GM12878 (cell line): Measurements from ENCODE around the gene PIK3R5. TPM values are rescaled to one million over a fixed set of nuclear protein-coding genes. Genes with fewer than 3 reads are reported as not detected.

Experiments
- BHLHE40 ChIP-seq, 2 experiments: fragments of 450-650 bp in 1 of 2; IDR thresholded peaks; 2 replicates each; pipeline ENCODE4 v1.6.1; 2011 to 2017; ENCODE audit warnings: low read depth in 2 of 2, borderline replicate concordance in 1 of 2, improper control_type of control experiment in 1 of 2, low read length in 1 of 2, mild to moderate bottlenecking in 1 of 2
- CBFB ChIP-seq: IDR thresholded peaks from 2 replicates; pipeline ENCODE4 v1.6.1; 2016; ENCODE audit warnings: antibody characterized with exemption, low read depth
- CBX3 ChIP-seq: fragments of 200-600 bp; sonication (generic); IDR thresholded peaks from 2 replicates; pipeline ENCODE4 v1.6.1; 2016; ENCODE audit warnings: low read depth, borderline replicate concordance
- CHD2 ChIP-seq: IDR thresholded peaks from 2 replicates; pipeline ENCODE4 v1.6.1; 2011; ENCODE audit warnings: low read depth, low read length, improper control_type of control experiment, borderline replicate concordance
- CREB1 ChIP-seq: IDR thresholded peaks from 2 replicates; pipeline ENCODE4 v1.6.1; 2012; ENCODE audit warnings: low read depth, mild to moderate bottlenecking, inconsistent platforms
- EZH2 ChIP-seq: IDR thresholded peaks from 2 replicates; pipeline ENCODE4 v1.6.1; 2012; ENCODE audit warnings: low read depth, mild to moderate bottlenecking, control low read depth, inconsistent platforms, low read length, borderline replicate concordance; ENCODE audit not compliant: control insufficient read depth
- FOS ChIP-seq: IDR thresholded peaks from 3 replicates; pipeline ENCODE4 v1.6.1; 2011; ENCODE audit warnings: borderline replicate concordance; ENCODE audit not compliant: insufficient read length; ENCODE audit errors: extremely low read depth
- IKZF1 ChIP-seq: fragments of 450-650 bp; conservative IDR thresholded peaks from 2 replicates; pipeline ENCODE4 v1.6.1; 2017; ENCODE audit warnings: antibody characterized with exemption, mild to moderate bottlenecking
- MYB ChIP-seq: fragments of 150-350 bp; IDR thresholded peaks from 2 replicates; pipeline ENCODE4 v1.6.1; 2014; ENCODE audit warnings: mild to moderate bottlenecking, low read depth, low read length, borderline replicate concordance
- MYC ChIP-seq: IDR thresholded peaks from 2 replicates; pipeline ENCODE4 v1.6.1; 2011; ENCODE audit warnings: mild to moderate bottlenecking, low read length, moderate library complexity, inconsistent platforms; ENCODE audit not compliant: insufficient read depth, insufficient replicate concordance, insufficient read length, severe bottlenecking
- RFX5 ChIP-seq: IDR thresholded peaks from 2 replicates; pipeline ENCODE4 v1.6.1; 2011; ENCODE audit warnings: low read depth, low read length, improper control_type of control experiment
- SKIL ChIP-seq: fragments of 450-650 bp; IDR thresholded peaks from 2 replicates; pipeline ENCODE4 v1.6.1; 2017; ENCODE audit warnings: mild to moderate bottlenecking, low read depth, inconsistent platforms; ENCODE audit not compliant: poor library complexity, severe bottlenecking
- SUZ12 ChIP-seq: fragments of 200-600 bp; sonication (generic); IDR thresholded peaks from one replicate; pipeline ENCODE4 v1.6.1; 2018; ENCODE audit warnings: antibody characterized with exemption, mild to moderate bottlenecking; ENCODE audit not compliant: unreplicated experiment
- TARDBP ChIP-seq: IDR thresholded peaks from 2 replicates; pipeline ENCODE4 v1.6.1; 2016; ENCODE audit warnings: borderline replicate concordance
- ZBED1 ChIP-seq: IDR thresholded peaks from 2 replicates; pipeline ENCODE4 v1.6.1; 2016; ENCODE audit warnings: borderline replicate concordance
- ZBTB4 ChIP-seq: fragments of 450-650 bp; formaldehyde crosslinking; IDR thresholded peaks from 2 replicates; pipeline ENCODE4 v1.4.0; 2022; ENCODE audit warnings: mild to moderate bottlenecking, moderate library complexity
- ZNF217 ChIP-seq: fragments of 450-650 bp; IDR thresholded peaks from 2 replicates; pipeline ENCODE4 v1.6.1; 2017; ENCODE audit warnings: antibody characterized with exemption, mild to moderate bottlenecking
- ZNF24 ChIP-seq: fragments of 450-650 bp; IDR thresholded peaks from 2 replicates; pipeline ENCODE4 v1.6.1; 2017; ENCODE audit warnings: antibody characterized with exemption, mild to moderate bottlenecking
- ZSCAN29 ChIP-seq: fragments of 450-650 bp; IDR thresholded peaks from 2 replicates; pipeline ENCODE4 v1.6.1; 2017; ENCODE audit warnings: mild to moderate bottlenecking, moderate library complexity
- polyA plus RNA-seq, 11 experiments: library from polyadenylated mRNA; depleted of rRNA in 4 of 11; unstranded in 6 of 11; stranded (reverse) in 5 of 11; fragments of >200 nt; fragmentation: Nextera tagmentation in 4 of 11; fragmentation: Illumina TruSeq in 1 of 11; extraction: Ambion mirVana in 4 of 11; extraction: Trizol in 1 of 11; gene quantifications; 1 replicate in 1 of 11; 2 replicates in 10 of 11; pipeline versions ENCODE4 v1.2.1 to v1.2.3, GENCODE V29; 2011 to 2016; ENCODE audit warnings: inconsistent platforms in 2 of 11, missing spikeins in 2 of 11, low read depth in 1 of 11
- total RNA-seq, 4 experiments: library from RNA; depleted of rRNA in 3 of 4; stranded (reverse); fragments of >200 nt in 3 of 4; fragmentation: Illumina TruSeq in 1 of 4; extraction: Trizol in 1 of 4; gene quantifications; 2 replicates each; pipeline versions ENCODE4 v1.2.1 to v1.2.3, GENCODE V29; 2013 to 2021
- TF ChIP-seq, protein P1 (sequence below): fragments of 450-650 bp; IDR thresholded peaks from 2 replicates; pipeline ENCODE4 v1.6.1; 2016; ENCODE audit warnings: mild to moderate bottlenecking
- TF ChIP-seq, protein P2 (sequence below): fragments of 450-650 bp; formaldehyde crosslinking; IDR thresholded peaks from 2 replicates; pipeline ENCODE4 v1.5.0; 2022; ENCODE audit warnings: mild to moderate bottlenecking, missing genetic modification characterization

PIK3R5 gene
- total and polyA plus RNA-seq, 10 of the 15 experiments (the other 5 are each of a cell fraction or from before 2014, with no cell fraction given) = 9.5 to 50.8 (median 35.5) TPM

- TF ChIP-seq, protein P1, sequence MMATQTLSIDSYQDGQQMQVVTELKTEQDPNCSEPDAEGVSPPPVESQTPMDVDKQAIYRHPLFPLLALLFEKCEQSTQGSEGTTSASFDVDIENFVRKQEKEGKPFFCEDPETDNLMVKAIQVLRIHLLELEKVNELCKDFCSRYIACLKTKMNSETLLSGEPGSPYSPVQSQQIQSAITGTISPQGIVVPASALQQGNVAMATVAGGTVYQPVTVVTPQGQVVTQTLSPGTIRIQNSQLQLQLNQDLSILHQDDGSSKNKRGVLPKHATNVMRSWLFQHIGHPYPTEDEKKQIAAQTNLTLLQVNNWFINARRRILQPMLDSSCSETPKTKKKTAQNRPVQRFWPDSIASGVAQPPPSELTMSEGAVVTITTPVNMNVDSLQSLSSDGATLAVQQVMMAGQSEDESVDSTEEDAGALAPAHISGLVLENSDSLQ = peak; percentile 70
- TF ChIP-seq RFX5 = no peak
- peak; percentile 93 for TF ChIP-seq ZNF217
- TF ChIP-seq EZH2 = no peak
- no peak for TF ChIP-seq CREB1
- TF ChIP-seq MYB = no peak
- TF ChIP-seq CHD2 = peak; percentile 11; the same call in 1 of the 2 replicates
- TF ChIP-seq, protein P2, sequence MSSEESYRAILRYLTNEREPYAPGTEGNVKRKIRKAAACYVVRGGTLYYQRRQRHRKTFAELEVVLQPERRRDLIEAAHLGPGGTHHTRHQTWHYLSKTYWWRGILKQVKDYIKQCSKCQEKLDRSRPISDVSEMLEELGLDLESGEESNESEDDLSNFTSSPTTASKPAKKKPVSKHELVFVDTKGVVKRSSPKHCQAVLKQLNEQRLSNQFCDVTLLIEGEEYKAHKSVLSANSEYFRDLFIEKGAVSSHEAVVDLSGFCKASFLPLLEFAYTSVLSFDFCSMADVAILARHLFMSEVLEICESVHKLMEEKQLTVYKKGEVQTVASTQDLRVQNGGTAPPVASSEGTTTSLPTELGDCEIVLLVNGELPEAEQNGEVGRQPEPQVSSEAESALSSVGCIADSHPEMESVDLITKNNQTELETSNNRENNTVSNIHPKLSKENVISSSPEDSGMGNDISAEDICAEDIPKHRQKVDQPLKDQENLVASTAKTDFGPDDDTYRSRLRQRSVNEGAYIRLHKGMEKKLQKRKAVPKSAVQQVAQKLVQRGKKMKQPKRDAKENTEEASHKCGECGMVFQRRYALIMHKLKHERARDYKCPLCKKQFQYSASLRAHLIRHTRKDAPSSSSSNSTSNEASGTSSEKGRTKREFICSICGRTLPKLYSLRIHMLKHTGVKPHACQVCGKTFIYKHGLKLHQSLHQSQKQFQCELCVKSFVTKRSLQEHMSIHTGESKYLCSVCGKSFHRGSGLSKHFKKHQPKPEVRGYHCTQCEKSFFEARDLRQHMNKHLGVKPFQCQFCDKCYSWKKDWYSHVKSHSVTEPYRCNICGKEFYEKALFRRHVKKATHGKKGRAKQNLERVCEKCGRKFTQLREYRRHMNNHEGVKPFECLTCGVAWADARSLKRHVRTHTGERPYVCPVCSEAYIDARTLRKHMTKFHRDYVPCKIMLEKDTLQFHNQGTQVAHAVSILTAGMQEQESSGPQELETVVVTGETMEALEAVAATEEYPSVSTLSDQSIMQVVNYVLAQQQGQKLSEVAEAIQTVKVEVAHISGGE = no peak
- TF ChIP-seq ZBED1 = no peak; the same call in 1 of the 2 replicates
- 0 out of 2 replicates have a peak, but pooled peaks have one; percentile 37 for TF ChIP-seq CBFB
- TF ChIP-seq MYC = no peak
- peak; percentile 55 for TF ChIP-seq SKIL
- TF ChIP-seq CBX3 = no peak
- 0 out of 2 replicates have a peak, but pooled peaks have one; percentile 63 for TF ChIP-seq ZNF24
- peak; percentile 80 to 84 for TF ChIP-seq BHLHE40 (IDR thresholded peaks at IDR 0.05; ENCODE audit: borderline replicate concordance in 1 of 2, low read depth in 2 of 2, low read length in 1 of 2)
- TF ChIP-seq TARDBP = no peak
- TF ChIP-seq FOS = no peak
- TF ChIP-seq ZSCAN29 = no peak
- TF ChIP-seq ZBTB4 (CRISPR knock-in tag) = no peak; the same call in 1 of the 2 replicates
- TF ChIP-seq IKZF1 = peak; percentile 99
- TF ChIP-seq SUZ12 = no peak
Measured at GRCh38 chr17:8941520-8941919, 24.0 kb downstream of the PIK3R5 start (continued).
